GM20000 (cell line): ENCODE measurements around the gene MORN1.

ENCODE experiments used
- DNase-seq: peaks from one replicate; pipeline ENCODE4 v3.0.0; 2012; ENCODE audit warnings: low spot score
- CTCF ChIP-seq: IDR thresholded peaks from 2 replicates; pipeline ENCODE4 v1.5.1; 2012; ENCODE audit warnings: mild to moderate bottlenecking, control low read depth; ENCODE audit errors: extremely low read depth, missing control alignments

The MORN1 gene

DNA sequence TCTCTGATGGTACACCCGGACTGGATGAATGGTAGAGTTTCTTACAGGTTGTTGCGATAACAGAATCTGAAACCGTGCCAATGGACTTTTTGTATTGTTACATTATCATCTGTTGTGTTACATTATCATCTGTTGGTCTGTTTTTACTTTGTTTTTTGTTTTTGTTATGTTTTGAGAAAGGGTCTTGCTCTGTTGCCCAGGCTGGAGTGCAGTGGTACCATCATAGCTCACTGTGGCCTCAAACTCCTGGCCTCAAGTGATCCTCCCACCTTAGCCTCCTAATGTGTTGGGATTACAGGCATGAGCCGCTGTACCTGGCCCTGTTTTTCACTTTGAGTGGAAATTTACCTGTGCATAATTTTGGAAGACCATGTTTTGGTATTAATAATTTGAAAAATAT lies 31.2 kb upstream of the MORN1 start:
- no peak for DNase-seq
- no peak for TF ChIP-seq CTCF

- TF ChIP-seq CTCF, result no peak
- DNase-seq, result no peak
Observed at GRCh38 chr1:2419416-2419815, 28.1 kb upstream of the MORN1 start.

- TF ChIP-seq CTCF, result no peak
- DNase-seq, result no peak
Observed at GRCh38 chr1:2418791-2419320, 27.5 kb upstream of the MORN1 start.

DNA sequence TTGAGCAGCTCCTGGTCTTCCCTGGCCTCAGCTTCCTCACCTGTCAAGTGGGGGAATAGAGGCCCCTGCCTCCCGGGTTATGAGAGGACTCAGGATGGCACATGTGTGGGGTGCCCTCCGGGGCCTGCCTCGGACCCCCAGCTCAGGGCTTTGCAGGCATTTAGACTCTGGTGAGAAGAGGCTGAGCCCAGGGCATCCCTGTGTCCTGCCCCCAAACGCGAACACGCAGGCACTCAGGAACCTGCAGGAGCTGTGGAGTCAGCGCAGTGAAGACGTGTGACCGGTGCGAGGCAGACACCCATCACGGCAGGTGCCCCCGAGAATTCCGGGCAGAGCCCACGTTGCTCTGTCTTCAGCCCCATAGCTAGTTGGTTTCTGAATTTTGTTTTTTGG lies 26.5 kb upstream of the MORN1 start:
- DNase-seq, result no peak
- no peak for TF ChIP-seq CTCF

- TF ChIP-seq CTCF, result no peak
- no peak for DNase-seq
Observed at GRCh38 chr1:2417083-2417832, 25.9 kb upstream of the MORN1 start.

- no peak for DNase-seq
- TF ChIP-seq CTCF, result no peak
Observed at GRCh38 chr1:2416403-2416802, 25.0 kb upstream of the MORN1 start.

DNA sequence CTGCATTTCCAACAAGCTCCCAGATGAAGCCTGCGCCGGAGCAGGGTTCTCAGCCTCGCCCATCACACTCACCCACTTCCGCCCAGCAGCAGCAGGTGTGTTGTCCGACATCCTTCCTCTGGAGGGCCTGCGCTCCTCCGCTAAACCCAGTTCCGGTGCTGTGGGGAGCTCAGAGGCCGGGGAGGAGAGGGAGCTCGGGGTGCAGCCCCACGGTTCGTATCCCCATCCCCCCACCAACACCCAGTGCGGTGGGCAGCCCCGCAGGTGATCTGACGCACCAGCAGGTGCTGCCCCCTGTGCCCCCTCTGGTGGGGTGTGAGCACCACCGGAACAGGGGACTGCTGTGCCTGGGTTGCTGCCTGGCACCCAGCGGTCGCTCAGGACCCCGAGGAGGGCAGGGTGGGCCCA lies 24.5 kb upstream of the MORN1 start:
- DNase-seq, result peak; percentile 78
- no peak for TF ChIP-seq CTCF
